OCI-LY3 (cell line): ENCODE measurements around the gene PTAR1.

Experiments
- EZH2phosphoT487 ChIP-seq: fragments of 200-600 bp; shearing (Covaris generic); IDR thresholded peaks from 2 replicates; pipeline ENCODE4 v1.6.1; 2018; ENCODE audit warnings: antibody characterized with exemption, mixed run types, low read depth
- TF ChIP-seq, protein P1 (sequence below): fragments of 200-600, 300-600 bp; sonication (generic); IDR thresholded peaks from 2 replicates; pipeline ENCODE4 v1.5.1; 2014; ENCODE audit warnings: antibody characterized with exemption, low read length, low read depth

DNA sequence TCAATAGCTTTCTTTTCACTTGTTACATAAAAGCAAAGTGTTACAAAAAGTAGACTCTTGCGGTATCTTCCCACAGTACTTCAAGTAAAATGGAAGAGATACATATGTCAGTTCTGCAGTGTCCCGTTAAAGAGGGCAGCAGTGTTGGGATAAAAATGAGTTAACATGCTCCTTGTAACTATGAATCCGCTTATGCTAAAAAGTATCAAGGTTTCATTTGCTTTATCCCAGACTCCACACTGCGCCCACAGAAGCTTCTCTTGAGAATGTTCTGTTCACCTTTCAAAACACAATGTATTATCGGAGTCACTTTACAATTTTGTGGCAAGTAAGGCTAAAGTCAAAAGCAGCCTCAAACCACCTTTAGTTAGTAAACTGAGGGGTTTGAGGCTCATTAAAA lies 790 bp downstream of the PTAR1 start:
- TF ChIP-seq, protein P1, sequence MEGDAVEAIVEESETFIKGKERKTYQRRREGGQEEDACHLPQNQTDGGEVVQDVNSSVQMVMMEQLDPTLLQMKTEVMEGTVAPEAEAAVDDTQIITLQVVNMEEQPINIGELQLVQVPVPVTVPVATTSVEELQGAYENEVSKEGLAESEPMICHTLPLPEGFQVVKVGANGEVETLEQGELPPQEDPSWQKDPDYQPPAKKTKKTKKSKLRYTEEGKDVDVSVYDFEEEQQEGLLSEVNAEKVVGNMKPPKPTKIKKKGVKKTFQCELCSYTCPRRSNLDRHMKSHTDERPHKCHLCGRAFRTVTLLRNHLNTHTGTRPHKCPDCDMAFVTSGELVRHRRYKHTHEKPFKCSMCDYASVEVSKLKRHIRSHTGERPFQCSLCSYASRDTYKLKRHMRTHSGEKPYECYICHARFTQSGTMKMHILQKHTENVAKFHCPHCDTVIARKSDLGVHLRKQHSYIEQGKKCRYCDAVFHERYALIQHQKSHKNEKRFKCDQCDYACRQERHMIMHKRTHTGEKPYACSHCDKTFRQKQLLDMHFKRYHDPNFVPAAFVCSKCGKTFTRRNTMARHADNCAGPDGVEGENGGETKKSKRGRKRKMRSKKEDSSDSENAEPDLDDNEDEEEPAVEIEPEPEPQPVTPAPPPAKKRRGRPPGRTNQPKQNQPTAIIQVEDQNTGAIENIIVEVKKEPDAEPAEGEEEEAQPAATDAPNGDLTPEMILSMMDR = no peak
- no peak for TF ChIP-seq EZH2phosphoT487
